C4-2B (cell line): ENCODE results near the gene MRPL1.

Source experiments
- CTCF ChIP-seq: fragments of 450-650 bp; conservative IDR thresholded peaks from 2 replicates; pipeline ENCODE4 v1.5.1; 2017; ENCODE audit warnings: mild to moderate bottlenecking
- ZFX ChIP-seq: fragments of 450-650 bp; IDR thresholded peaks from 2 replicates; pipeline ENCODE4 v1.6.1; 2017

GRCh38 chr4:77843628-77844027, 19.0 kb upstream of the MRPL1 start:
- TF ChIP-seq CTCF, result no peak
- TF ChIP-seq ZFX, result no peak
